ENCODE measurements around the gene DAP3. TPM values are rescaled to one million over a fixed set of nuclear protein-coding genes. Genes with fewer than 3 reads are reported as not detected.
"Not testable (repeated sequence)": the region's sequence is repeated elsewhere in the genome, so short reads cannot be mapped to it uniquely, and the experiment has no call there.

The DAP3 gene
- total RNA-seq, 1 experiment from 2014 or later, result 53.2 TPM

DNA sequence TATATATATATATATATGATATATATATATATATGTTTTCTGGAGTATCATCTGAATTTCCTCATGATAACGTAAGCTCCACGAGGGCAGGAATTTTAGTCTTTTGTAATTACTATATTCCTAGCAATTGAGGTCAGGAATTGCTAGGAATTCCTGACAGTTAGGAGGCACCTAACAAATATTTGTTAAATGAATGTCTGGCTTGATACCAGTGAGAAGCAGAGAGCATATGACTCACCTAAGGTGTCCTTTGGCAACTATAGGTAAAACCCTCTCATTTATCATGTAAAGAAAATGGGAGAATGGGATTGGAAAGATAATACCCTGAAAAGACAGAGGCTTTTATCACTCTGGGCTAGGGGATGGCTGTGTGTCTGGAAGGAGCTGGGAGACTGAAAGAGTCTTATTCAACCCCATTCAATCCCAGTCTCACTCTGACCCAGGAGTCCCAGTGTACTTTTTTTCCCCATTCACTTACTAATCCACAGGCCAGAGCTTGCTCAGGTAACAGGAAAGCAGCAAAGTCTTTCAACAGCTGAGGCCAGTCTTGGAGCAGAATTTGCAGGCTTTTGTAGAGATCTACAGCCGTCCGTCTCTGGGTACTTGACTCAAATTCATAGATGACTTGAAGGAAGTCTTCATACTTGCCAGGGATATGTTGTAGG, 71.2 kb downstream of the DAP3 start:
- no peak for DNase-seq (ENCODE audit: low read depth)
- in situ Hi-C loops (cut with HindIII; ENCODE audit: low pct_unique_long_range_greater_than_20kb, low sequenced_read_pairs), result no loop called here

DNA sequence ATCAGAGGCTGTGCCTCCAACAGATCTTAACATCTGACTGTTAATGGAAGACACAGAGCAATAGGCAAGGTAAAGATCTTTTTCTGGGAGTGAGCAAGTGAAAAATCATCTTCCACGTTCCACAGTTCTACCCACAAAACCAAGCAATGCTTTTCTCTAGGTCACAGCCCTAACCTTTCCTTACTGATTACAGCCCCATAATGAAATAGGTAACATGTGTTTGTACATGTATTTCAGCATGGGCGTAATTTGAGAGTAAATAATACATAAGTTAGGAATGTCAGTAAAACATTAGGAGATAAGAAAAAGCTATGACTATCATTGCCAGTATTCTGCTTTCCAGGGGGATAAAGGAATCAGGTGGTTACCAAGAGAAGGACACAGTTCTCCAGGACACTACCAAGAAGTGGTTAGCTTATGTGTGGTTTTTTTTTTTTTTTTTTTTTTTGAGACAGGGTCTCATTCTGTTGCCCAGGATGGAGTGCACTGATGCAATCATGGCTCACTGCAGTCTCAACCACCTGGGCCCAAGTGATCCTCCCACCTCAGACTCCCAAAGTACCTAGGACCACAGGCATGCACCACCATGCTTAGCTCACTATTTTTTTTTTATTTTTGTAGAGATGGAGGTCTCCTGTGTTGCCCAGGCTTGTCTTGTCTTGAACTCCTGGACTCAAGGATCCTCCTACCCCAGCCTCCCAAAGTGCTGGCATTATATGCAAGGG, 72.0 kb downstream of the DAP3 start:
- in situ Hi-C loops (cut with HindIII; ENCODE audit: low pct_unique_long_range_greater_than_20kb, low sequenced_read_pairs), result no loop called here
- DNase-seq (ENCODE audit: low read depth), result no peak

DNA sequence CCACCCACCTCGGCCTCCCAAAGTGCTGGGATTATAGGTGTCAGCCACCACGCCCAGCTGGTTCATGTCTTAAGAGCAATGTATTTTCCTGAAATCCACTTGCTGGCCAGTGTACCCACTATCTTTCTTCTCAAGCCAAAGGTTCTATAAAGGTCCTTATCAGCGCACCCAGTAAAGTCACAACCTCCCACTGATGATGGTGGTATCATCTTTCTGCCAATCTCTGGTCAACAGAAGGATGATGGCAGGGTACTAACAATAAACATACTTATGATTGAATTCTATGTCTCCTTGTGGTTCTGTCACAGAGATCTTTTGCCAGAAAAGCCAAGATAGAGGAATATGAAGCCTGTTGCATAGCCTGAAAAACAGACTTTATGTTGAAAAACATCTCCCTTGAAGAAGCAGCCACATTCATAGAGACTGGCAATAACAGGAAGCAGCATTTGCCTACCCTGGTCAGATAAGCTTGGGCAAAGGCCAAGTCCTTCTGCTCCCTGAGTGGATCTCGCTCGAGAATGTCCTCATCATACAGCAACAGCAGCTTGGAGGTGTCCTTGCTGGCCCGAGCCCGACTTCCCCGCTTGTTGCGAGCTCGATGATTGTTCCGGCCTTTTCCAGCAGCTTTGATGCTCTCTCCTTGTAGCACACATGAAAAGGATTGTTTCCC, 73.0 kb downstream of the DAP3 start:
- in situ Hi-C loops (cut with HindIII; ENCODE audit: low pct_unique_long_range_greater_than_20kb, low sequenced_read_pairs), result no loop called here
- DNase-seq (ENCODE audit: low read depth), result no peak

DNA sequence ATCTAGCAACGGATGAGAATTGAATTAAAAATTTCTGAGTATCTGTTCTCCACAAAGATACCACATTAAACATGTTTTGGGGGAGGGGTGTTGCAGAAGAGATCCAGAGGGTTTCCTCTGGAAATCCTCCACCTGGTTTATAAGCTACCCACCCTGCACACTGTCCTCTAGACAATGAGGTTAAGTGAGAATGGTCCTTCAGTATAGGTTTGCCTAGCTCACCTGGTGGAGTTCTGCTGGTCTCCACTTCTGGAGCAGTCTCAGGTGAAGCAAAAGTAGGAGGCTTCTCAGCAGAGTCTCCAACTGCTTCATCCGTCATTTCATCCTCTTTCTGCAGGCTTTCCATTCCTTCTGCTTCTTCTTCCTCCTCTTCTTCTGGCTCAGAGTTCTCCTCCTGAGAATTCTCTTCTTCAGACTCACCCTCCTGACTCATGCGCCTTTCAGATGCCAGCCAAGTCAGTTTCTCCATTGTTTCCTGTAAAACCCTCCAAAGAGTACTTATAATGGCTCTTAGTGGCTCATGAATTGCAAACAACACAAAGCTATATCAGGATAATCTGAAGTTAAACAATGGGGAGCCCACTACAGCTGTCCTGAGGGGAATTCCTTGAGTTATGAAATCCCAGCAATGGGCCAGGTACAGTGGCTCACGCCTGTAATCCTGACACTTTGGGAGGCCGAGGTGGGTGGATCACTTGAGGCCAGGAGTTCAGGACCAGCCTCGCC, 74.4 kb downstream of the DAP3 start:
- peak; percentile 54 for DNase-seq (ENCODE audit: low read depth)
- in situ Hi-C loops (cut with HindIII; ENCODE audit: low pct_unique_long_range_greater_than_20kb, low sequenced_read_pairs), result not testable (repeated sequence)

DNA sequence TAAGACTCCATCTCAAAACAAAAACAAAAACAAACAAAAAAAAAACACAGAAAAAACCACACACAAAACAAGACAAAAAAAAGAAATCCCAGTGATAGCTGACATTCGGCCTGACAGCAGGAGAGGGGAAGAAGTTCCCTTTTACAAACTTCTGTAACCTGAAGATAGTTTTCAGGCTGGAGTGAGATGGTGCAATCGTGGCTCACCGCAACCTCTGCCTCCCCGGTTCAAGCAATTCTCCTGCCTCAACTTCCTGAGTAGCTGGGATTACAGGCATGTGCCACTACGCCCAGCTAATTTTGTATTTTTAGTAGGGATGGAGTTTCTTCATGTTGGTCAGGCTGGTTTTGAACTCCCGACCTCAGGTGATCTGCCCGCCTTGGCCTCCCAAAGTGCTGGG, 75.1 kb downstream of the DAP3 start:
- DNase-seq (ENCODE audit: low read depth); in situ Hi-C loops (cut with HindIII; ENCODE audit: low pct_unique_long_range_greater_than_20kb, low sequenced_read_pairs): not testable (repeated sequence)

DNA sequence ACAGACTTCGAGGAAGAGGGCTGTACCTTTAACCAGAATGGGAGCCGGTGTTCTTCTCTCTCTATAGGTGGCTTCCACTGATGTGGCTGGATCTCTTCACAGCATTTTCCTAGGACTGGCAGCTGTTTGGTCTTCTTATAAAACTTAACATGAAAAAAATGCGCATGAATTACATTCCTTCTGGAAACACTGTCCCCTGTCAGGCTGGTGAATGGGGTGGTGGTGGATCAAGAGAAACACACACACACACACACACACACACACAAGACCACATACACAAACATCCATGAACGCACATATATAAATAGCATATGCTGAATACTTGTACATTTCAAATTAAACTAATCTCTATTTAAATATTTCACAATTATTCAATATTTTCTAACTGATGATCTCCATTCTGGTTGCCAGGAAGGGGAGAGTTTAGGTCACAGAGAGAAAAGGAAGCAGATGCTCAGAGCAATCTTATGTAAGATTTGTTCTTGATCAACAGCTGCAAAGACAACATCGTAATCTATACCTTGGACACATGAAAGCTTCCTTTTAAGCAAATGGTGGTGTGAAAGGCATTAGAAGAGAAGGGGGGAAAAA, 78.6 kb downstream of the DAP3 start:
- DNase-seq (ENCODE audit: low read depth); in situ Hi-C loops (cut with HindIII; ENCODE audit: low pct_unique_long_range_greater_than_20kb, low sequenced_read_pairs): not testable (repeated sequence)

DNA sequence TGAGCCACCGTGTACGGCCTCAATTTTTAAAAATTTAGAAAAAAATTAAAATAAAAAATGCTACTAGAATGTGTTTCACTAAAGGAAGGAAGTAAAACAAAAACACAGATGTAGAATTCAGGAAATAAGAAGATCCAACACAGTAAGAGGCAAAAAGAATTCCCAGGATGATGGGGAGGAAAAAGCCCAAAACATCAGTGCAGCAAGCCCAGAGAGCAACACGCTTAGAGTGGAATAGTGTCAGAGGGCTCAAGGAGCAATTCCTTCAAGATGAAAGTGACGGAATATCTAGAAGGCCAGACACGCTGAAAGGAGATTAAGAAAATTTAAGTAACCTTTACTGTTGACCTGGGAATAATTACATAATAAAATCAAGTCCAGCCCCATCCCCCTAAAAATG, 80.4 kb downstream of the DAP3 start:
- in situ Hi-C loops (cut with HindIII; ENCODE audit: low pct_unique_long_range_greater_than_20kb, low sequenced_read_pairs), result no loop called here
- DNase-seq (ENCODE audit: low read depth), result no peak

DNA sequence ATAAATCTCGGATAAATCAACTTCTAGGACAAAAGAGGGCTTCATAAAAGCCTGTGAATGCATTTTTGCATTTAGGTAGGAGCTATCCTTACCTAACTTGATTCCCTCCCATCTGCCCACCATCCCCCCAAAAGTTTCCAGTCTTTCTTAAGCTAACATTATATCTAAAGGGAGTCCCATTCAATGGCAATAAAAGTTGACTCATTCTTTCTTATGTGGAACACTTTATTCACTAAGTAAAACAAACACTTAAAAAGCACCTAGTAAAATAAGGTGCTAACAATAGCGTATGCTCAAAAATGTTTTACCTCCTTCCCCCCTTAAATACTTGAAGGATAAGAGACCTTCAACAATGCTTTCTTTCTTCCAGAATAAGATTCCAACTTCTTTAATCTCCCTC, 84.3 kb downstream of the DAP3 start:
- in situ Hi-C loops (cut with HindIII; ENCODE audit: low pct_unique_long_range_greater_than_20kb, low sequenced_read_pairs), result no loop called here
- DNase-seq (ENCODE audit: low read depth), result no peak

DNA sequence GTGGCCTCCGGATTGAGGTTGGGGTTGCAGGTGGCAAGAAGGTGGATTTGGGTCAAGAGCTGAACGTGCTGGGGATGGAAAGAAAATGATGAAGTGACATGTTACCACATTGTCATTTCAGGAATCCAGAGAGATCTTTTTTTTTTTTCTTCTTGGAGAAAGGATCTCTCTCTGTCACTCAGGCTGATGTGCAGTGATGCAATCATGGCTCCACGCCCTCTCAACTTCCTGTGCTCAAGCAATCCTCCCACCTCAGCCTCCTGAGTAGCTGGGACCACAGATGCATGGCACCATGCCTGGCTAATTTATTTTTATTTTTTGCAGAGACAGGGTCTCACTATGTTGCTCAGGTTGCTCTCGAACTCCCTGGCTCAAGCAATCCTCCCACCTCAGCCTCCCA, 87.5 kb downstream of the DAP3 start:
- no peak for DNase-seq (ENCODE audit: low read depth)
- in situ Hi-C loops (cut with HindIII; ENCODE audit: low pct_unique_long_range_greater_than_20kb, low sequenced_read_pairs), result no loop called here

DNA sequence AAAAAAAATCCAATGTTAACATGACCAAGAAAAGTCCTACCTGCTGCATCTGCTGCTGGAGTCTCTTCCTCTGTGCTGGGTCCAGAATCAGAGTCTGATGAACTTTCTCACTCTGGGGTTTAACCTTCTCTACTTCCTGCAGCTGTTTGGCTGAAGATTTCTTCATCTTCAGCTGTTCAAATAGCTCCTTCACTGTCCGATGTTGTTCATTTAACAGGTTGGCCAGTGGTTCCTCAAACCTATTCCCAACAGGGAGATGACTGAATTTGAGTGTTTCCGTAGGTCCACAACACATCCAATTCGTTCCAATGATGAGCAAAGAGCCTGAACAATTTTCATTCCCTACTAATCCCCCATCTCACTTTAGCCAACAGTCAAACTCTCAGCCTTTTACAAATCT, 88.7 kb downstream of the DAP3 start:
- no peak for DNase-seq (ENCODE audit: low read depth)
- in situ Hi-C loops (cut with HindIII; ENCODE audit: low pct_unique_long_range_greater_than_20kb, low sequenced_read_pairs), result no loop called here

Other genes starting within 250 kb of the DAP3 start
- gene ASH1L, start 126.3 kb upstream of the DAP3 start, total RNA-seq (2014; rRNA removed; shearing (Covaris generic); ENCODE audit: low replicate concordance), result 9.7 and 21.2 TPM in 2 replicates
- 29.7 and 30.7 TPM in 2 replicates for gene MSTO1, start 78.9 kb upstream of the DAP3 start, total RNA-seq (2014; rRNA removed; shearing (Covaris generic); ENCODE audit: low replicate concordance)
- 22.3 and 49.3 TPM in 2 replicates for gene YY1AP1, start 317 bp upstream of the DAP3 start, total RNA-seq (2014; rRNA removed; shearing (Covaris generic); ENCODE audit: low replicate concordance)
- 7.9 and 9.5 TPM in 2 replicates for gene GON4L, start 168.1 kb downstream of the DAP3 start, total RNA-seq (2014; rRNA removed; shearing (Covaris generic); ENCODE audit: low replicate concordance)
- 0.03 TPM in 1 of 2 replicates, not detected in the other for gene SYT11, start 170.5 kb downstream of the DAP3 start, total RNA-seq (2014; rRNA removed; shearing (Covaris generic); ENCODE audit: low replicate concordance)
- 58.6 and 109 TPM in 2 replicates for gene RIT1, start 222.3 kb downstream of the DAP3 start, total RNA-seq (2014; rRNA removed; shearing (Covaris generic); ENCODE audit: low replicate concordance)
- gene KHDC4, start 245.3 kb downstream of the DAP3 start, total RNA-seq (2014; rRNA removed; shearing (Covaris generic); ENCODE audit: low replicate concordance), result 9.8 and 33.9 TPM in 2 replicates